NB4 (cell line): ENCODE data around the gene LIPE.

Experiments used
- CTCF ChIP-seq: IDR thresholded peaks from one replicate; pipeline ENCODE4 v1.5.1; 2012; ENCODE audit warnings: low read depth, low read length
- MYC ChIP-seq: IDR thresholded peaks from 2 replicates; pipeline ENCODE4 v1.6.1; 2011; ENCODE audit warnings: low read depth, low read length

GRCh38 chr19:42363614-42364346, 63.4 kb downstream of the LIPE start:
- TF ChIP-seq CTCF (no peak), MYC (no peak)
